ENCODE data around the gene UGT1A3. TPM values are rescaled to one million over a fixed set of nuclear protein-coding genes. Genes with fewer than 3 reads are reported as not detected.

The UGT1A3 gene
- total RNA-seq, 1 donor from 2014 or later: not detected

DNA sequence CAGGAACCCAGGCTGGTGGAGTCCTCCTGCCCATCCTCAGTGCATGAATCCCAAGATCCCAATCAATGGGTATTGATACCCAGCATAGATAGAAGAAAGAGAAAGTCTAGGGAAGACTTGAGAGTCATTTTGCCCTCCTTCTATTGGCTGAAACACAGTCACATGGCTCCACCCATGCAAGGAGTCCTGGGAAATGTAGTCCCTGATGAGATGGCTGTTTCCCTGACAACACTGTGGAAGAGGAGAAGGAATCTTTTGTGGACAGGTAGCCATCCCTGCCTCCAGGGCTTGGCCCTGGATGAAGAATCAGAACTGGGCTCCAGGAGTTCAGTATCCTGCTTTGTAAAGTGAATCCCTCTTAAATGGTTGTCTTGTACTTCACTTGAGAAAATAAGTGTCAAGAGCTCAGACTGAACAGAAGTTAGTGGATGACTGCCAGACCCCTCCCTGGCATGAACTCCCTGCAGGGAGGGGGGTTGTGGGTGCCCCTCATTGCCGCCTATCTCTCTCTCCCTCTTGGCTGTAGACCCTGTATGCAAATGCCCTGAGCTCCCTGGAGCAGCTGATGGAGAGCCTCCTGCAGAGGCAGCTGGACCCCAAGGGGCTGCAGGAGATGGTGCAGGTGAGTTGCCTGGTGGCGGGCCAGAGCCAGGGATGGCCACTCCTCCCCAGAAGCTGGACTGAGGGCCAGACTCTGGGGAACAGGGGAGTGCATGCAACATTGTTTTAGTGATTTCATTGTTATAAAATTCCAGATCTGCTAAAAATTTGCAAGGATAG, 85.4 kb downstream of the UGT1A3 start:
- peaks cover 8% of the 10 kb centered on the region for H3K27me3 Mint-ChIP-seq (ENCODE audit: low read depth)
- H3K9me3 Mint-ChIP-seq (ENCODE audit: low read depth): no peaks in the 10 kb centered on the region
- H3K4me1 Mint-ChIP-seq (ENCODE audit: low read depth): peaks cover 26% of the 10 kb centered on the region
- TF ChIP-seq, protein P1, sequence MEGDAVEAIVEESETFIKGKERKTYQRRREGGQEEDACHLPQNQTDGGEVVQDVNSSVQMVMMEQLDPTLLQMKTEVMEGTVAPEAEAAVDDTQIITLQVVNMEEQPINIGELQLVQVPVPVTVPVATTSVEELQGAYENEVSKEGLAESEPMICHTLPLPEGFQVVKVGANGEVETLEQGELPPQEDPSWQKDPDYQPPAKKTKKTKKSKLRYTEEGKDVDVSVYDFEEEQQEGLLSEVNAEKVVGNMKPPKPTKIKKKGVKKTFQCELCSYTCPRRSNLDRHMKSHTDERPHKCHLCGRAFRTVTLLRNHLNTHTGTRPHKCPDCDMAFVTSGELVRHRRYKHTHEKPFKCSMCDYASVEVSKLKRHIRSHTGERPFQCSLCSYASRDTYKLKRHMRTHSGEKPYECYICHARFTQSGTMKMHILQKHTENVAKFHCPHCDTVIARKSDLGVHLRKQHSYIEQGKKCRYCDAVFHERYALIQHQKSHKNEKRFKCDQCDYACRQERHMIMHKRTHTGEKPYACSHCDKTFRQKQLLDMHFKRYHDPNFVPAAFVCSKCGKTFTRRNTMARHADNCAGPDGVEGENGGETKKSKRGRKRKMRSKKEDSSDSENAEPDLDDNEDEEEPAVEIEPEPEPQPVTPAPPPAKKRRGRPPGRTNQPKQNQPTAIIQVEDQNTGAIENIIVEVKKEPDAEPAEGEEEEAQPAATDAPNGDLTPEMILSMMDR (IDR thresholded peaks at IDR 0.05): no peak
- peaks cover 1% of the 10 kb centered on the region for H3K36me3 Mint-ChIP-seq (ENCODE audit: low read depth)
- DNase-seq (ENCODE audit: low spot score): peak; percentile 63
- H3K4me3 Mint-ChIP-seq (ENCODE audit: unreplicated experiment): no peak overlapping the region
- H3K27ac Mint-ChIP-seq (ENCODE audit: unreplicated experiment): no peak overlapping the region

- H3K4me3 Mint-ChIP-seq (ENCODE audit: unreplicated experiment): no peak overlapping the region
- H3K27me3 Mint-ChIP-seq (ENCODE audit: low read depth): peaks cover 6% of the 10 kb centered on the region
- no peak overlapping the region for H3K27ac Mint-ChIP-seq (ENCODE audit: unreplicated experiment)
- no peaks in the 10 kb centered on the region for H3K9me3 Mint-ChIP-seq (ENCODE audit: low read depth)
- peaks cover 26% of the 10 kb centered on the region for H3K4me1 Mint-ChIP-seq (ENCODE audit: low read depth)
- H3K36me3 Mint-ChIP-seq (ENCODE audit: low read depth): peaks cover 1% of the 10 kb centered on the region
- TF ChIP-seq, protein P1 (IDR thresholded peaks at IDR 0.05): no peak
- no peak for DNase-seq (ENCODE audit: low spot score)
These were observed 87.0 kb downstream of the UGT1A3 start for GRCh38 chr2:233815861-233816260.

DNA sequence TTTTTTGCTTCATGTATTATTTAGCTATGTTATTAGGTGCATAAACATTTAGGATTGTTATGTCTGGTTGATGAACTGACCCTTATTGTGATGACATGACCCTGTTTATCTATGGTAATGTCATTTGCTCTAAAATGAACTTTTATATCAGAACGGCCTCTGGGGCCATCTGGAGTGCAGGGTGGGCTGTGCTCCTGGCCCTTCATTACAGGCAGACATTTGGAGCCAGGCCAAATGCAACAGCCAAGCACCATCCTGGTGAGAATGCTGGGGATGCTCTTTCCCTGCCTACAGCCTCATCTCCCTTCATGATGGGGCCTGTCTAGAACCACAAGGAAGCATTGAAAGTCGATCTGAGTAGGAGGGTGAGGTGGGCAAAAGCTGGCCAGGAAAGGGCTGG, 87.5 kb downstream of the UGT1A3 start:
- Mint-ChIP-seq H3K9me3 (ENCODE audit: low read depth) (no peaks in the 10 kb centered on the region), H3K27ac (ENCODE audit: unreplicated experiment) (peak overlapping the region; percentile 50), H3K4me1 (ENCODE audit: low read depth) (peaks cover 26% of the 10 kb centered on the region), H3K36me3 (ENCODE audit: low read depth) (peaks cover 1% of the 10 kb centered on the region), H3K4me3 (ENCODE audit: unreplicated experiment) (no peak overlapping the region), H3K27me3 (ENCODE audit: low read depth) (peaks cover 8% of the 10 kb centered on the region)
- TF ChIP-seq, protein P1 (IDR thresholded peaks at IDR 0.05): no peak
- DNase-seq (ENCODE audit: low spot score): no peak

- TF ChIP-seq, protein P1 (IDR thresholded peaks at IDR 0.05): no peak
- Mint-ChIP-seq H3K4me3 (ENCODE audit: unreplicated experiment) (no peak overlapping the region), H3K27ac (ENCODE audit: unreplicated experiment) (peak overlapping the region; percentile 75), H3K36me3 (ENCODE audit: low read depth) (peaks cover 1% of the 10 kb centered on the region), H3K4me1 (ENCODE audit: low read depth) (peaks cover 26% of the 10 kb centered on the region), H3K9me3 (ENCODE audit: low read depth) (no peaks in the 10 kb centered on the region), H3K27me3 (ENCODE audit: low read depth) (peaks cover 8% of the 10 kb centered on the region)
- DNase-seq (ENCODE audit: low spot score): no peak
These were observed 87.9 kb downstream of the UGT1A3 start for GRCh38 chr2:233816771-233817170.

GRCh38 chr2:233817361-233817911, 88.6 kb downstream of the UGT1A3 start:
- Mint-ChIP-seq H3K4me3 (ENCODE audit: unreplicated experiment) (no peak overlapping the region), H3K27ac (ENCODE audit: unreplicated experiment) (peak overlapping the region; percentile 75), H3K27me3 (ENCODE audit: low read depth) (peaks cover 6% of the 10 kb centered on the region), H3K36me3 (ENCODE audit: low read depth) (peaks cover 1% of the 10 kb centered on the region), H3K9me3 (ENCODE audit: low read depth) (no peaks in the 10 kb centered on the region), H3K4me1 (ENCODE audit: low read depth) (peaks cover 26% of the 10 kb centered on the region)
- TF ChIP-seq, protein P1 (IDR thresholded peaks at IDR 0.05): no peak
- no peak for DNase-seq (ENCODE audit: low spot score)

All from chondrocyte (in vitro differentiated cells).